Vagina (tissue), 2 donors: ENCODE results near the gene ADAMTS16.

ENCODE experiments used
- POLR2A ChIP-seq, 2 donors: fragments of 450-650 bp; IDR thresholded peaks; one replicate each; pipeline ENCODE4 v1.6.1; 2017; ENCODE audit warnings: antibody characterized with exemption in 2 of 2, mild to moderate bottlenecking in 2 of 2, moderate library complexity in 2 of 2
- POLR2AphosphoS5 ChIP-seq, 2 donors: sonication (generic); formaldehyde crosslinking; IDR thresholded peaks; one replicate each; pipeline ENCODE4 v1.9.0; 2017; ENCODE audit warnings: antibody characterized with exemption in 2 of 2, mild to moderate bottlenecking in 2 of 2, low read depth in 1 of 2; ENCODE audit not compliant: insufficient read depth in 1 of 2
- TF ChIP-seq, protein P1 (sequence below), 3 experiments: fragments of 450-650 bp in 2 of 3; fragments of 200-600 bp in 1 of 3; sonication (generic) in 1 of 3; IDR thresholded peaks; one replicate each; pipeline ENCODE4 v1.5.1; 2017 to 2019; ENCODE audit warnings: antibody characterized with exemption in 3 of 3, mild to moderate bottlenecking in 2 of 3, moderate library complexity in 2 of 3

DNA sequence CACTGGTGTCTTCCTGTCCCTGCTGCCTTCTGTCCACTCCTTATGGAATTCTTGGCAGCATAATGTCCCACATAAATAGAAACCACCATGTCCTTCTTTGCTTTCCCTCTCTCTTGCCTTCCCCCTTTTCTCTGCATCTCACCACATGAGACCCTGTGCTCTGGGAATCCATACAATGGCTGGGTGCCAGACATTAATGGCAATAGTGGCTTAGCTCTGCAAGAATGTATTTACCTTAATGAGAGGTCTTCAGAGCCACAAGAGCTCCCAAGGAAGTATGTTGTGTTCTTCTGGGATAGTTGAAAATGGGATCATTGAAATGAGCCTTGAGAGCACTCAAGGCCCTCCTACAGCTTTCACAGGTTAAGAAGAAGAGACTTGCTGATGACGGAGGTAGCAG is 58.7 kb downstream of the ADAMTS16 start:
- TF ChIP-seq, protein P1, sequence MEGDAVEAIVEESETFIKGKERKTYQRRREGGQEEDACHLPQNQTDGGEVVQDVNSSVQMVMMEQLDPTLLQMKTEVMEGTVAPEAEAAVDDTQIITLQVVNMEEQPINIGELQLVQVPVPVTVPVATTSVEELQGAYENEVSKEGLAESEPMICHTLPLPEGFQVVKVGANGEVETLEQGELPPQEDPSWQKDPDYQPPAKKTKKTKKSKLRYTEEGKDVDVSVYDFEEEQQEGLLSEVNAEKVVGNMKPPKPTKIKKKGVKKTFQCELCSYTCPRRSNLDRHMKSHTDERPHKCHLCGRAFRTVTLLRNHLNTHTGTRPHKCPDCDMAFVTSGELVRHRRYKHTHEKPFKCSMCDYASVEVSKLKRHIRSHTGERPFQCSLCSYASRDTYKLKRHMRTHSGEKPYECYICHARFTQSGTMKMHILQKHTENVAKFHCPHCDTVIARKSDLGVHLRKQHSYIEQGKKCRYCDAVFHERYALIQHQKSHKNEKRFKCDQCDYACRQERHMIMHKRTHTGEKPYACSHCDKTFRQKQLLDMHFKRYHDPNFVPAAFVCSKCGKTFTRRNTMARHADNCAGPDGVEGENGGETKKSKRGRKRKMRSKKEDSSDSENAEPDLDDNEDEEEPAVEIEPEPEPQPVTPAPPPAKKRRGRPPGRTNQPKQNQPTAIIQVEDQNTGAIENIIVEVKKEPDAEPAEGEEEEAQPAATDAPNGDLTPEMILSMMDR (IDR thresholded peaks at IDR 0.05) = no peak
- TF ChIP-seq POLR2A (IDR thresholded peaks at IDR 0.05) = no peak
- no peak for TF ChIP-seq POLR2AphosphoS5 (IDR thresholded peaks at IDR 0.05; ENCODE audit: insufficient read depth in 1 of 2, low read depth in 1 of 2)
